ENCODE data around the gene BIRC6.

DNA sequence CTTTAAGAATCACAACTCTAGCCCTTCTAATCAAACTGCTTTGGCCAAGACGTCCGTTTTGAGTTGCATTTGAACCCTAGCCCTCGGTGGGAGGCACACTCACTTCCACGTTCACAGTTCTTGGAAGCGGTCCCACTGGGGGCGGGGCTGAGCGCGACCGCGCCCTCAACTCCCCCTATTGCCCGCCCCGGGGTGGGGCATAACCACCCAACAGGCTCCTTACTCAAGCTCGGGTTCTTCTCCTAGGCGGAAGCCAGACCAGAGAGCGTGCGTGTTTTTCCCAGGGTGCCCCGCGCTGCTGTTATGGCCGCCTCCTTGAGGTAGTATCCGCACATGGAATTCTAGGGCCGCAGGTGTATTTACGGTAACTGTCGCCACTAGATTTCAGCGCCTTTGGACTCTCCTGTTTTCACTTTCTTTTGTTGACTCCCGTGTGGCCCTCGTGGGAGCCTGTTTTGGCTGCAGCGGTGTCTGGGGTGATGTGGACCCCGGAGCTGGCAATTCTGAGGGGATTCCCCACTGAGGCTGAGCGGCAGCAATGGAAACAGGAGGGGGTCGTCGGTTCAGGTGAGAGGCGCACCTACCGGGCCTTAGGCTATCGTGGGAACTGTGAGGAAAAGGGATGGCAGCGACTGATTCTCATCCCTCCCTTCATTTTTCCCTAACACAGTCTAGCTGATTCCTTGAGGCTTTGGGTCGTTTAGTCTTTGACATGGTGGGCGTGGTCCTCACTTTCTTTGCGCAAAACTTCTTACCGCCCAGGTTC is 271.2 kb downstream of the BIRC6 start, which contains the start of gene TTC27:
- TF ChIP-seq, protein P1, sequence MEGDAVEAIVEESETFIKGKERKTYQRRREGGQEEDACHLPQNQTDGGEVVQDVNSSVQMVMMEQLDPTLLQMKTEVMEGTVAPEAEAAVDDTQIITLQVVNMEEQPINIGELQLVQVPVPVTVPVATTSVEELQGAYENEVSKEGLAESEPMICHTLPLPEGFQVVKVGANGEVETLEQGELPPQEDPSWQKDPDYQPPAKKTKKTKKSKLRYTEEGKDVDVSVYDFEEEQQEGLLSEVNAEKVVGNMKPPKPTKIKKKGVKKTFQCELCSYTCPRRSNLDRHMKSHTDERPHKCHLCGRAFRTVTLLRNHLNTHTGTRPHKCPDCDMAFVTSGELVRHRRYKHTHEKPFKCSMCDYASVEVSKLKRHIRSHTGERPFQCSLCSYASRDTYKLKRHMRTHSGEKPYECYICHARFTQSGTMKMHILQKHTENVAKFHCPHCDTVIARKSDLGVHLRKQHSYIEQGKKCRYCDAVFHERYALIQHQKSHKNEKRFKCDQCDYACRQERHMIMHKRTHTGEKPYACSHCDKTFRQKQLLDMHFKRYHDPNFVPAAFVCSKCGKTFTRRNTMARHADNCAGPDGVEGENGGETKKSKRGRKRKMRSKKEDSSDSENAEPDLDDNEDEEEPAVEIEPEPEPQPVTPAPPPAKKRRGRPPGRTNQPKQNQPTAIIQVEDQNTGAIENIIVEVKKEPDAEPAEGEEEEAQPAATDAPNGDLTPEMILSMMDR (IDR thresholded peaks at IDR 0.05; ENCODE audit: control extremely low read depth in 1 of 3, insufficient read depth in 1 of 3, low read depth in 1 of 3, low read length in 3 of 3), result peak in 1 of 3 experiments; percentile 3; a peak in 1 of 4 replicates
- peak; percentile 43; the same call in 1 of the 2 replicates for TF ChIP-seq KDM1A (IDR thresholded peaks at IDR 0.05; ENCODE audit: borderline replicate concordance, low read length)
- peak; percentile 67 to 72 for TF ChIP-seq POLR2A (IDR thresholded peaks at IDR 0.05; ENCODE audit: control extremely low read depth in 1 of 2, low read depth in 2 of 2, low read length in 2 of 2)
- TF ChIP-seq TBP (IDR thresholded peaks at IDR 0.05; ENCODE audit: low read depth, low read length), result peak; percentile 69; the same call in 1 of the 2 replicates
- TF ChIP-seq POLR2AphosphoS5 (IDR thresholded peaks at IDR 0.05; ENCODE audit: low read depth, low read length), result peak; percentile 75
- TF ChIP-seq CHD2 (IDR thresholded peaks at IDR 0.05; ENCODE audit: low read length), result no peak
- no peak; a peak in 1 of 4 replicates for TF ChIP-seq RAD21 (IDR thresholded peaks at IDR 0.05 in 1 of 2, conservative IDR thresholded peaks at IDR 0.05 in 1 of 2; ENCODE audit: low read depth in 2 of 2, low read length in 2 of 2)
- TF ChIP-seq E2F6 (IDR thresholded peaks at IDR 0.05), result peak; percentile 50; the same call in 1 of the 2 replicates
- peak in 1 of 2 experiments; percentile 94; a peak in 2 of 4 replicates for TF ChIP-seq HDAC2 (IDR thresholded peaks at IDR 0.05; ENCODE audit: borderline replicate concordance in 1 of 2, low read depth in 2 of 2, low read length in 2 of 2)
- TF ChIP-seq TCF12 (IDR thresholded peaks at IDR 0.05; ENCODE audit: low read depth, low read length), result 0 out of 2 replicates have a peak, but pooled peaks have one; percentile 49

All from H1 (cell line).